SK-N-SH treated with all-trans-retinoic acid at 6 μM for 48 hours (cell line): Measurements from ENCODE around the gene PRLH.

Experiments
- ATAC-seq: fragments of 200-7000 bp; cut with Tn5 transposase; 3 replicates; pipeline ENCODE4 v1.9.1; 2020; ENCODE audit warnings: mild to moderate bottlenecking, moderate library complexity
- ARNTL ChIP-seq: fragments of 450-650 bp; formaldehyde crosslinking; IDR thresholded peaks from 2 replicates; pipeline ENCODE4 v1.5.0; 2020; ENCODE audit warnings: low read depth, mild to moderate bottlenecking, moderate library complexity, borderline replicate concordance
- CSDC2 ChIP-seq: fragments of 250-450 bp; sonication (Bioruptor Pico); IDR thresholded peaks from 2 replicates; pipeline ENCODE4 v1.5.0; 2020; ENCODE audit warnings: mild to moderate bottlenecking, moderate library complexity
- CSRNP3 ChIP-seq: fragments of 250-450 bp; sonication (Bioruptor Pico); IDR thresholded peaks from 2 replicates; pipeline ENCODE4 v1.5.1; 2021; ENCODE audit warnings: mild to moderate bottlenecking, moderate library complexity
- ESRRG ChIP-seq: fragments of 250-450 bp; sonication (Bioruptor Pico); IDR thresholded peaks from 2 replicates; pipeline ENCODE4 v1.6.1; 2021; ENCODE audit warnings: mild to moderate bottlenecking
- GLIS3 ChIP-seq: fragments of 250-450 bp; sonication (Bioruptor Pico); IDR thresholded peaks from 2 replicates; pipeline ENCODE4 v1.5.0; 2020; ENCODE audit warnings: mild to moderate bottlenecking, moderate library complexity
- OSR1 ChIP-seq: fragments of 250-450 bp; sonication (Bioruptor Pico); IDR thresholded peaks from 2 replicates; pipeline ENCODE4 v1.8.0; 2022; ENCODE audit warnings: moderate library complexity, mild to moderate bottlenecking, inconsistent platforms
- PATZ1 ChIP-seq: fragments of 250-450 bp; sonication (Bioruptor Pico); IDR thresholded peaks from 2 replicates; pipeline ENCODE4 v1.8.0; 2020; ENCODE audit warnings: mild to moderate bottlenecking, moderate library complexity, borderline replicate concordance
- PPARA ChIP-seq: fragments of 250-450 bp; sonication (Bioruptor Pico); IDR thresholded peaks from 2 replicates; pipeline ENCODE4 v1.5.0; 2020; ENCODE audit warnings: mild to moderate bottlenecking, borderline replicate concordance
- RARB ChIP-seq: fragments of 250-450 bp; sonication (Bioruptor Pico); IDR thresholded peaks from 2 replicates; pipeline ENCODE4 v1.8.0; 2021; ENCODE audit warnings: mild to moderate bottlenecking, moderate library complexity
- SNAI2 ChIP-seq: fragments of 250-450 bp; sonication (Bioruptor Pico); IDR thresholded peaks from 2 replicates; pipeline ENCODE4 v1.5.0; 2020; ENCODE audit warnings: mild to moderate bottlenecking, moderate library complexity
- TCF4 ChIP-seq: fragments of 250-450 bp; sonication (Bioruptor Pico); IDR thresholded peaks from 2 replicates; pipeline ENCODE4 v1.8.0; 2021; ENCODE audit warnings: mild to moderate bottlenecking, moderate library complexity, borderline replicate concordance
- TOX ChIP-seq: fragments of 250-450 bp; sonication (Bioruptor Pico); IDR thresholded peaks from 2 replicates; pipeline ENCODE4 v1.8.0; 2021; ENCODE audit warnings: mild to moderate bottlenecking, moderate library complexity, borderline replicate concordance
- TSHZ2 ChIP-seq: fragments of 250-450 bp; sonication (Bioruptor Pico); IDR thresholded peaks from 2 replicates; pipeline ENCODE4 v1.5.0; 2020; ENCODE audit warnings: mild to moderate bottlenecking, moderate library complexity
- ZC3H10 ChIP-seq: fragments of 250-450 bp; sonication (Bioruptor Pico); IDR thresholded peaks from 2 replicates; pipeline ENCODE4 v1.5.1; 2021; ENCODE audit warnings: mild to moderate bottlenecking, moderate library complexity
- ZFP3 ChIP-seq: fragments of 250-450 bp; sonication (Bioruptor Pico); IDR thresholded peaks from 2 replicates; pipeline ENCODE4 v1.5.0; 2020; ENCODE audit warnings: mild to moderate bottlenecking, moderate library complexity
- ZFP30 ChIP-seq: fragments of 450-650 bp; formaldehyde crosslinking; IDR thresholded peaks from 2 replicates; pipeline ENCODE4 v1.5.0; 2022; ENCODE audit warnings: mild to moderate bottlenecking, moderate library complexity
- ZNF565 ChIP-seq: fragments of 450-650 bp; formaldehyde crosslinking; conservative IDR thresholded peaks from 2 replicates; pipeline ENCODE4 v1.5.0; 2020; ENCODE audit warnings: low read depth, mild to moderate bottlenecking, moderate library complexity
- ZNF70 ChIP-seq: fragments of 450-650 bp; formaldehyde crosslinking; IDR thresholded peaks from 2 replicates; pipeline ENCODE4 v1.5.0; 2020; ENCODE audit warnings: mild to moderate bottlenecking, moderate library complexity
- ZNF8 ChIP-seq: fragments of 450-650 bp; formaldehyde crosslinking; IDR thresholded peaks from 2 replicates; pipeline ENCODE4 v1.5.0; 2020; ENCODE audit warnings: mild to moderate bottlenecking, moderate library complexity
- TF ChIP-seq, protein P1 (sequence below): fragments of 250-450 bp; sonication (Bioruptor Pico); IDR thresholded peaks from 2 replicates; pipeline ENCODE4 v1.5.1; 2020; ENCODE audit warnings: low read depth, mild to moderate bottlenecking, moderate library complexity

PRLH gene

GRCh38 chr2:237573721-237574415, 7.5 kb downstream of the PRLH start (continued):
- TF ChIP-seq RARB (CRISPR knock-in tag) (no peak), PATZ1 (no peak)

- no peak for TF ChIP-seq ZFP30 (CRISPR knock-in tag)
- no peak for TF ChIP-seq PATZ1
- no peak for TF ChIP-seq SNAI2 (CRISPR knock-in tag)
- no peak for TF ChIP-seq TSHZ2
- TF ChIP-seq PPARA (CRISPR knock-in tag) = no peak
- no peak for TF ChIP-seq OSR1 (CRISPR knock-in tag)
- TF ChIP-seq, protein P1, sequence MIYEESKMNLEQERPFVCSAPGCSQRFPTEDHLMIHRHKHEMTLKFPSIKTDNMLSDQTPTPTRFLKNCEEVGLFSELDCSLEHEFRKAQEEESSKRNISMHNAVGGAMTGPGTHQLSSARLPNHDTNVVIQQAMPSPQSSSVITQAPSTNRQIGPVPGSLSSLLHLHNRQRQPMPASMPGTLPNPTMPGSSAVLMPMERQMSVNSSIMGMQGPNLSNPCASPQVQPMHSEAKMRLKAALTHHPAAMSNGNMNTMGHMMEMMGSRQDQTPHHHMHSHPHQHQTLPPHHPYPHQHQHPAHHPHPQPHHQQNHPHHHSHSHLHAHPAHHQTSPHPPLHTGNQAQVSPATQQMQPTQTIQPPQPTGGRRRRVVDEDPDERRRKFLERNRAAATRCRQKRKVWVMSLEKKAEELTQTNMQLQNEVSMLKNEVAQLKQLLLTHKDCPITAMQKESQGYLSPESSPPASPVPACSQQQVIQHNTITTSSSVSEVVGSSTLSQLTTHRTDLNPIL = no peak
- TF ChIP-seq, all 23 proteins: peak for 0
- no peak for ATAC-seq
These were observed 8.1 kb downstream of the PRLH start for GRCh38 chr2:237574467-237574866.

- no peak for ATAC-seq
- TF ChIP-seq, protein P1 = no peak
- TF ChIP-seq ZFP3 (CRISPR knock-in tag) (no peak), ZC3H10 (no peak), GLIS3 (CRISPR knock-in tag) (no peak), SNAI2 (CRISPR knock-in tag) (no peak), ESRRG (CRISPR knock-in tag) (no peak), PATZ1 (no peak), ZNF70 (CRISPR knock-in tag) (no peak), CSRNP3 (no peak), OSR1 (CRISPR knock-in tag) (no peak), ARNTL (CRISPR knock-in tag) (no peak), TCF4 (CRISPR knock-in tag) (no peak), ZNF8 (no peak), TOX (CRISPR knock-in tag) (no peak), ZNF565 (CRISPR knock-in tag) (no peak), RARB (CRISPR knock-in tag) (no peak), ZFP30 (CRISPR knock-in tag) (no peak), CSDC2 (CRISPR knock-in tag) (no peak)
These were observed 8.8 kb downstream of the PRLH start for GRCh38 chr2:237574894-237575868.
